Activated gamma-delta T cell (primary cell): ENCODE data around the gene TMEM18.

ENCODE experiments used
- DNase-seq: peaks from one replicate; lab custom pipeline; 2025; lab: John Stamatoyannopoulos, UW

TMEM18 gene

GRCh38 chr2:634636-635388, 42.4 kb downstream of the TMEM18 start:
- DNase-seq: no peak

GRCh38 chr2:634041-634440, 43.2 kb downstream of the TMEM18 start:
- DNase-seq: no peak

DNA sequence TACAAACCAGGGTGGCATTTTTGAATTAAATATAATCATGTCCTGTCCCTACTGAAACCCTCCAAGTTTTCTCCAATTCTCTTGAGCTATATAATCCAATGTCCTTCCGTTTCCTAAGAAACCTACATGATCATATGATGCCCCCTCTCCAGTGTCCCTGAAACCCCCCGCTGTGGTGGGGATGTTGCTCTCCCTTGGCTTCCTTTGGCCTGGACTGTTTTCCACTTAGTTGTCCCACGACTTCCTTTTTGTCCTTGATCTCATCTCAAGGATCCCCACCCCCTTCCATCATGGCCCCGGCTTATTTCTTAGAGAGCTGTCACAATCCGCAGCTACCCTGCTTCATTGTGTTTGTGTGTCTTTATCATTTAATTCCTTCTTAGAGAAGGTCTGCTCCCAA, 43.8 kb downstream of the TMEM18 start:
- no peak for DNase-seq

- DNase-seq: no peak
These were observed 44.7 kb downstream of the TMEM18 start for GRCh38 chr2:632471-632870.

- DNase-seq: no peak
These were observed 45.5 kb downstream of the TMEM18 start for GRCh38 chr2:631741-632140.

GRCh38 chr2:630451-631320, 46.5 kb downstream of the TMEM18 start:
- DNase-seq: no peak

DNA sequence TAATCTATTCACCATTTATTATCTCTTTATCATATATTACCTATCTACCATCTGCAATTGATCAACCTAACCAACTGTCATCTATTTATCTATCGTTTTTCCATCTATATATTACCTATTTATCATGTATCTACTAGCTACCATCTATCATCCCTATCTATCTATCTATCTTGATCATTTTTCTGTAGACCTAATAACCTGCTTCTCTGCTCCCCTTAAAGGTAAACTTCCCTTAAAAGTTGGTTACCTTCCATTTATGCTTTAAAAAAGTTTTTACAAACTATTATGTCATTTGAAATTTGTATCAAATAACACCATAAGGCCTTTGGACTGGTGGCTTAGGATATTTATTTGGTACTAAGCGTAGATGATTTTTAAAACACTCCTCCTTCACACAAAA, 47.2 kb downstream of the TMEM18 start:
- no peak for DNase-seq

DNA sequence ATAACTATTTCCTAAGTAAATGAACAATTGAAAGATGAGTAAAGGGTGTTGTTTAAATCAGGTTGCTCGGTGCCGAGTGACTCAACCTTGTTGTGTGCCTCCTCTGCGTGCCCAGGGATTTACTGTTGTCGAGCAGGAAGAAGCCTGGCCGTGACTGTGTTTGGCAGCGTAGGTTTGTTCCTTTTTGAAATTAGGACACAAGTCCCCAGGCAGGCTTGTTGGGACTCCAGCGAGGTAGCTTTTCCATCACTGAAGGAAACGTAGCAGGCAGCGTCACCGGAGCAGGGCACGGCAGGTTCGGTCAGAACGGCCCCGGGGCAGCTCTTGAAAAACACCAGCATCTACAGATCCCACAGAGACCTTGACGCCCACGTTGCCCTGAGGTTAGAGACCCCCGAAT, 48.6 kb downstream of the TMEM18 start:
- DNase-seq: no peak

GRCh38 chr2:627926-628560, 49.2 kb downstream of the TMEM18 start:
- DNase-seq: no peak

DNA sequence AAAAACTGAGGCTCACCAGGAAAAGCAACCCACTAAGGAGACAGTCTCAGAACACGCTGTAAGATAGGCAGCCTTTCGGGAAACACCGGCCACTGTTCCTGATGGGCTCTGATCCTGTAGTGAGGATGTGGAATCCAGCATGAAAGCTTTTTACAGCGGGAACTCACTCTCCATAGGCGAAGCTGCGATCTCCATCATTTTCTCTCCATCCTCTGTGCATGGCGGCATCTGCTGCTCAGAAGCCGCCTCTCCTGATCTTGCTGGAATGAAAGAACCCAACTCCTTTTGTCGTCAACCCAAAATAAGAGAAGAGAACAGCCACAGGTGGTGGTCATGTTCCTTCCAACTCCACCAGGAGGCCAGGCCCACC, 49.9 kb downstream of the TMEM18 start:
- no peak for DNase-seq

GRCh38 chr2:626491-627339, 50.5 kb downstream of the TMEM18 start:
- no peak for DNase-seq

DNA sequence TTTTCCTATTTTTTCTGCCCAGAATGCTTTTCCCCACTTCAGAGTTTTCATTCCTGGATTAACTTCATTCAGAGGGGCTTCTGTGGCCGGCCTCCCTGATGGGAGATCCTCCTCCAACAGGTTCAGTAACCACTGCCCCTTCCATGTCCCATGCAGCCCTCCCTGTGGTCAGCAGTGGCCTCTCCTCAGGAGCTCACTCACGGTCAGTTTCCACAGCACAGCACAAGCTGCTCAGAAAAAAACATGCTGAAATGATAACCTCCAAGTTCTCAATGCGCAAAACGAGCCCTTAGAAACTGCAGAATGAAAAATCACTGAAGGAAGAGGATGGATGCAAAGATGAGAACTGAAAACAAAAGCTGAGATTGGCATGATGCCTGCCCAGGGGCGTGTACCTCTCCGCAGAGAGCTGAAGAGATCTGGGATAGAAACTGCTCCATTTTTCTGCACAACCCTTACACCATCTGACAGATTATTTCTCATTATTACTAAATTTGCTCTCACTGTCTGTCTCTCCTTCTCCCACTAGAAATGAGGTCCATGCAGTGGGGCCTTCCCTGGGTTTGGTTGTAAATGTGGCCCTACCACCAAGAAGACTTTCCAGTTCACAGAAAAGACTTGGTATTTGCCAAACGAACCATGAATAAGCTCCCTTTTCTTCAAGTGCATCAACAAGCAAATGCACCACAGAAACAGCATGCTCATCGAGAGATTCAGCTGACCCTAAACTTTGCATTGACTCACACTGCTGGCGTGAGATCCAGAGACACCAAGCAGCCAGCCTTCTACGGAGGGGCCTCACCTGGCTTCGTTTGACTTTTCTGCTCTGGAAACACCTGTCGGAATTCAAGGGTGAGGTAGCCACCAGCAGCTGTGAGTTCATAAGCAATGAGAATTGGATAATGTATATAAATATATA, 51.5 kb downstream of the TMEM18 start:
- no peak for DNase-seq

DNA sequence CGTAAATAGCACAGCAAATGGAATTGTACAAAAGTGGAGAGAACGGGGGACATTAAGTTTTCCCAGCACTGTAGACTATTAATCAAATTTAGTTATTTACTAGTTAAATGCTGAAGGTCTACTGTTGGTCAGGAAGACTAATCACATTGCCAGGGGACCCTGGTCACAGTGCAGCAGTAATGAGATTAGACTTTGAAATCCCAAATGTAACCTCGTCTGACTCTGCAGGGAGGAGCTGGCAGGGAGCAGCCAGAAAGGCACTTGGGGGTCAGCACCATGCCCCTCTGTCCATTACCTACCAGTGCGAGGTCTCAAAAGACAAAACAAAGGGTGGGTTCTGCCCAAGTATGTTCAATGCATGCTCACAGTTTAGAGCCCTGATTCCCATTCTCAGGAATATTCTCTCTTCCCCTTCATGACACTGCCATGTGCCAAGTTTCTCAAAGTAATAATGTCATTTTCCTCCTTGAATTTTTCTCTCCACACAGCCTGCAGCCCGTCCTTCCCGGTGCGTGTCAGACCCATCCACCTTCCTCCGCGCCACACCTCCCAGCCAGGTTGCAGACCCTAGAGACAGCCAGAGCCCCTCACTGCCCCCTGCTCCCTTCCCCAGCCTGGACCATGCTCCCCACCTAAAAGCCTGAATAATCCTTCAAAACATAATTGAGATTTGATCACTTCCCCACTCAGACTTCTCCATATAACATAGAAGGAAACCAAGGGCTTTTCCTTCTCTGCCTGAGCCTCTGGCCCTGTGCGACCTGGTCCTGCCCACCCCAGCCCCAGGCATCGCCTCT, 52.5 kb downstream of the TMEM18 start:
- no peak for DNase-seq

DNA sequence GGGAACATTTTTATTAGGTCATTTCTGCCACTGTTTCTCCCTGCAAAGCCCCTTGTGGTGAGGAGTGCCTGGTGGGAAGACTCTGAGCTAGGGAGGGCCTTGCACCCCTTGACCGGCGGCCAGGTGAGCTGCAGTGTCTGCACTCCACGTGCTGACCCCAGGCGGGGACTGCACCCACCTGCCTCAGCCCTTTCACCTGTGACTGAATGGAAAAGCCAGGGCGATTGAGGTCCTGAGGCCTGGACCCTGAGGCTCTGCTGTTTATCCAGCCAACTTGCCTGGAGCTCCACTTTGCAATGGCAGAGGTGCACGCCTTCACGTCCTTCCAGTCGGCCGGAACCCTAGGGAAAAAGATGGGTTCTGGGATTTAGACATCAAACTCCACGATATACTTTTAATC, 53.1 kb downstream of the TMEM18 start:
- DNase-seq: no peak

- no peak for DNase-seq
These were observed 53.9 kb downstream of the TMEM18 start for GRCh38 chr2:623130-623922.

DNA sequence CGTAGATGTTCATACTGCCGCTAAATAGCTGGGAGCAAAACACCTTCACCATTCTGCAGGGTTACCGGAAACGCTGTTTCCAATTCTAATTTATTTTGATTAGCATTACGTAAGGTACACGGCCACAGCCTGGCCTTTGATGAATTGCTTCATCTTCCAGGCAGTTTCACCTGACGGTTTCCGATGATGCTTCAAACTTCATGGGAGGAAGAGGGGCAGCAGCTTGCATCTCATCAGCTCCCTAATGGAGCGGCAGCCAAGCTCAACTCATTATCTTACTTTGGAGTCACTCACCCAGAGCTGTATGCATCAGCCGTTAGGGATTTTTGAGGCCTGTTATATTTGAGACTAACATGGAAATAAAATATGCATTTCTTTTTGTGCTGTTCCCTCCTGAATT, 54.8 kb downstream of the TMEM18 start:
- DNase-seq: no peak

DNA sequence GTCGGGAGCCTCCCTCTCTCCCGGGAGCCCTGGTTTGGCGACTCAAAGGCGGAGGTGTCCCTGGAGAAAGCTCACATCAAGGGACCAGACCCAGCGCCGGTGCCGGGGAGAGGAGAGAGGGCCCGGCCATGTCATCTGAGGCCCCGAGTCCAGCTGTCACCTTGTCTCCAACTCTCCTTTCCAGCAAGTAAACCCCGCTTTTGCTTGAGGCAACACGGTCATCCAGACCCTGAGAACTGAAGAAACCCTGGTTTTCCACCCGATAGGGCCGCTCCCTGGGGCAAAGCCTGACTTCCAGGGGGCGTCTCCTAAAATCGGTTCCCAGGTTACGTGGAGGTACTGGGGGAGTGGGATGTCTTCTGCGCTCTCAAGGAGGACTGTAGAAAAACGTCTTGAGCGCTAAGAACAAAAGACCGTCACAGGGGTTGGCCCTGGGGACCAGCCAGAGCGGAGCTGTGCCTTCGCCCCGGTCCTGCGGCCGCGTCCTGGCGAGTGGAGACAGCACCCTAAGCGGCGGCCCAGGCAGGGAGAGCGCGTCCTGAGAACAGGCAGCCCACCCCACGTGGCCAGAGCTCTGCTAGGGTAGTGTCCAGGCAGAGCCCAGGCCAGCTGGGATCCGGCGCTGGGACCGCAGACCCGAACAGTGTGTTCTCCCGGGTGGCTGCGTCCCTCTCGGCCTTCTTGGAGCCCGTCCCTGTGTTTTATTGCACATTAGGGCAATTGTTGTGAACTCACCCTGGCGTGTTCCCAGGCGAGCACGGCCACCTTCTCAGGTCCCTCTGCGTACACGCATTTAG, 55.7 kb downstream of the TMEM18 start:
- no peak for DNase-seq
